ENCODE measurements around the gene XRRA1.
"Not testable (repeated sequence)": the region's sequence is repeated elsewhere in the genome, so short reads cannot be mapped to it uniquely, and the experiment has no call there.

Gene XRRA1

DNA sequence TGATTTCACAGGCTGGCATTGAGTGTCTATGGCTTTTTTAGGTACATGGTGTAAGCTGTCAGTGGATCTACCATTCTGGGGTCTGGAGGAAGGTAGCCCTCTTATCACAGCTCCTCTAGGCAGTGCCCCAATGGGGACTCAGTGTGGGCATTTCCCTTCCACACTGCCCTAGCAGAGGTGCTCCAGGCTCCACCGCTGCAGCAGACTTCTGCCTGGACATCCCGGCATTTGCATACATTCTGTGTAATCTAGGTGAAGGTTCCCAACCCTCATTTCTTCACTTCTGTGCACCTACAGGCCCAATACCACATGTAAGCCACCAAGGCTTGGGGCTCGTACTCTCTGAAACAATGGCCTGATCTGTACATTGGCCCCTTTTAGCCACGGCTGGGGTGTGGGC is 122.0 kb downstream of the XRRA1 start:
- DNase-seq (ENCODE audit: low spot score): no peak

DNA sequence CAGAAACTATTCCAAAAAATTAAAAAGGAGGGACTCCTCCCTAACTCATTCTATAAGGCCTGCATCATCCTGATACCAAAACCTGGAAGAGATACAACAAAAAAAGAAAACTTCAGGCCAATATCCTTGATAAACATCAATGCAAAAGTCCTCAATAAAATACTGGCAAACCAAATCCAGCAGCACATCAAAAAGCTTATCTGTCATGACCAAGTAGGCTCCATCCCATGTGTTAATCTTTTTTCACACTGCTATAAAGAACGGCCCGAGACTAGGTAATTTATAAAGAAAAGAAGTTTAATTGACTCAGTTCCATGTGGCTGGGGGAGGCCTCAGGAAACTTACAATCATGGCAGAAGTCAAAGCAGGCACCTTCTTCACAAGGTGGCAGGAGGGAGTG is 123.3 kb downstream of the XRRA1 start:
- not testable (repeated sequence) for DNase-seq (ENCODE audit: low spot score)

DNA sequence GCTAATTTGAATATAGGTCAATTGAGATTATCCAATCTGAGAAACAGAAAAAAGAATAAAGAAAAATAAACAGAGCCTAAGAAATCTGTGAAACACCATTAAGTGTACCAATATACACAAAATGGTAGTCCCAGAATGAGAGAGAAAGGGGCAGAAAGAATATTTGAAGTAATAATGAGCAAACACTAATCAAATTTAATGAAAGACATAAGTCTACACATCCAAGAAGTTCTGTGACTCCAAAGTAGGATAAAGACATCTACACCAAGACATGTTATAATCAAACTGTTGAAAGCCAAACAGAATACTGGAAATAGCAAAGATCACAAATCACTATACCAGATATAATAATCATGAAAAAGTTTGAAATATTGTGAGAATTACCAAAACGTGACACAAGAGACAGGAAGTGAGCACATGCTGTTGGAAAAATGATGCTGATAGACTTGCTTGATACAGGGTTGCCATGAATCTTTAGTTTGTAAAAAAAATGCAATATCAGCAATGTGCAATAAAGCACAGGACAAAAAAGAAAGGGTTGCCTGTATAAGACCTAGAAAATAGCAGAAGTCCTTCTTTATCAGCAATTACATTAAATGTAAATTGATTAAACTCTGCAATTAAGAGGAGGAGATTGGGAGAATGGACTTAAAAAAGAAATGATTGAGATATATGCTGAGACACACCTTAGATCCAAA is 124.5 kb downstream of the XRRA1 start:
- no peak for DNase-seq (ENCODE audit: low spot score)

DNA sequence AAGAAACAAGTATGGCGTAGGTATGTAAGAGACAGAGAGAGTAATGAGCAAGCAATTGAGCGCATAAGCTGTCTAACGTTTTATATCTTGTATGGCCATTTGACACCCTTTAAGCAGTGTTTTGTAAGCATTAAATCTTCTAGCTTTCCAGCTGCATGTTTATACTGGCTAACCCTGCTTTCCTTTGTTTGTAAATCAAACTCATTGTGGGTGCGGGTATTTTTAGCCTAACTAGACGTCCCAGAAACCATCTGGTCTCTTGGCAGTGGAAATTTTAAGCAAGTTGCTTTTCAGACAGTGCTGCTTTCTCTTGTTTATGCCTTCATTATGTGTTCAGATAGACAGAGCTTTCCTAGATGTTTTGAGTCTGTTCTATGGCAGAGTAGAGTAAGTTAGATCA is 126.7 kb downstream of the XRRA1 start:
- DNase-seq (ENCODE audit: low spot score): no peak

DNA sequence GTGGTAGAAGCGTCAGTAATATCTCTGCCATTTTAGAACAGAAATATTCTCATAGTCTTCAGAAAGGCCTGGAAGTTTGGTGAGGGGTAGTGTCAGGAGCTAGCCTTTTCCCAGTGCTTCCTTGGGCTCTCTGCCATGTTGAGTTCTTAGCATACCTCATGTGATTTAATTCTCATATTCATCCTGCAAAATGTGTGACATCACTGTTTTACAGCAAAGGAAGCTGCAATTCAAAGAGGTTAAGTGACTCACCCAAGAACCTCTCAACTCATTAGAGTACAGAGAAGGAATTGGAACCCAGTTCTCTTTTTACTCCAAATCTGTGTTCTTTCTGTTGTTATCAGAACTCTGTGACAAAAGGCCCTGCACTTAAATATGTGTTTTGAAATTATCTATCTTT is 128.1 kb downstream of the XRRA1 start:
- DNase-seq (ENCODE audit: low spot score): peak; percentile 82

DNA sequence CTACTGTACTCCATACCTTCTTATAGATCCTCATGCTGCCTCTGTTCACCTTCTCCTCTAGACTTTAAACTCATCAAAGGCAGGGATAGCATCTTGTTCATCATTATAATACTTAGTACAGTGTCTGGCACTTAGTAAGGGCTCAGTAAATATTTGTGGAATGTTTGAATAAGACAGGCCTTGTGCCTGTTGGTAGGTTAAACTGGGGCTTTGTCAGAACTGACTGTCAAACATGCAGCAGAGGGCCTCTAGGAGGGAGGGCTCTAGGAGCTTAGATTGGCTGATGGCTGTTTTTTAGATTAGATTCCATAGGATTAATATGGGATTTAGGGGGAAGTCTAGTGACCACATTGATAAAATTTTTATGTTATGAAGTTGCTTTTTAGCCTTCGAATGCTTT is 129.5 kb downstream of the XRRA1 start:
- peak; percentile 17 for DNase-seq (ENCODE audit: low spot score)

DNA sequence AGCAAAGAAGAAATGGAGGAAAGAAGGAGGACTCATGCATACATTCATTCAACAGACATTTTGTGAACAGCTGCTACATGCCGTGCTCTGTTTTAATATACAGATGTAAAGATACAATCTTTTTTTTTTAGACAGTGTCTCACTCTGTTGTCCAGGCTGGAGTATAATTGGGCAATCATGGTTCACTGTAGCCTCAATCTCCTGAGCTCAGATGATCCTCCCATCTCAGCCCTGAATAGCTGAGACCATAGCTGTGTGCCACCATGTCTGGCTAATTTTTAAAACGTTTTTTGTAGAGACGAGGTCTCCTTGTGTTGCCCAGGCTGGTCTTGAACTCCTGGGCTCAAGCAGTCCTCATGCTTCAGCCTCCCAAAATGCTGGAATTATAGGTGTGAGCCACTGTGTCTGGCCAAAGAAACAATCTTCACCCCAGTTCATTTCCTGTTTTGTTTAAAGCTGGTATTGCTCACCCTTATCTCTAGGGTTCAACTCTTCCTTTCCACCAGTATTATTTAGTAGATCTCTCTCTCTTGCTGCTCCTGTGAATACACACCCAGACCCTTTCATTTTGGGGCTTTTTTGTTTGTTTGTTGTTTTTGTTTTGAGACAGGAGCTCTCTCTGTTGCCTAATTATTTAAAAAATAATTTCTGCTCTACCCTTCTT is 130.5 kb downstream of the XRRA1 start:
- DNase-seq (ENCODE audit: low spot score): no peak

DNA sequence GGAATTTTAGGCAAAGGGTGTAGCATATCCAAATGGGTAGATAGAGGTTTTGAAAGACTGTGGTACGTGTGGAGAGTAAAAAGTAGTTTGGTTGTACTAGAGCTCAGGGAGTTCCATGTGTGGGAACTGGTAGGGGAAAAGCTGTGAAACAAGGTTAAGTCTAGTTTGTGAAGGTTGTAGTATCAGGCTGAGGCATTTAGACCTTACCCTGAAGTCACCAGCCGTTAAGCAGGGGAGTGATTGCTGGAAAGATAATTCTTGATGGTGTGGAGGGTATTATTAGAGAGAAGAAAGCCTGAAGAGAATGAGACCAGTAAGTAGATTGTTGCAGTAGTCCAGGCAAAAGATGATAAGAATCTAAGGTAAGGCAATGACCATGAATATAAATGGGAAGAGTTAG is 132.2 kb downstream of the XRRA1 start:
- no peak for DNase-seq (ENCODE audit: low spot score)

DNA sequence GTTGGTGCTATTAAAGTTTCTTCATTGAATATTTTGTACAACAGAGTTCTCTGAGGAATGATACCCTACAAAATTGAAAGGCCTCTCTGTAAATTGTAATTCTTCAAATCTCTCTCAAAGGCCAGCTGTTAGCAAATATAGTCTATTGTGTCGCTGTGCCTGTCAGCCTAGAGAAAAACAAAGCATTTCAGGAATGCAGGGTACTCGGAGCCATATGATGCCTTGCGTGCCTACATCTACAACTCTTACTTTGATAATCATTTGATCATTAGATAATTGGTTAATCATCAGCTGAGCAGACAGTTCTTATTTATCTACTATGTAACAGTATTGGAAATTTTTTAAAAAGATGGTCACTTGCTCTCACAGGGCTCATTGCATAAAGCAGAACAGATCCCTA is 132.9 kb downstream of the XRRA1 start:
- DNase-seq (ENCODE audit: low spot score): no peak

DNA sequence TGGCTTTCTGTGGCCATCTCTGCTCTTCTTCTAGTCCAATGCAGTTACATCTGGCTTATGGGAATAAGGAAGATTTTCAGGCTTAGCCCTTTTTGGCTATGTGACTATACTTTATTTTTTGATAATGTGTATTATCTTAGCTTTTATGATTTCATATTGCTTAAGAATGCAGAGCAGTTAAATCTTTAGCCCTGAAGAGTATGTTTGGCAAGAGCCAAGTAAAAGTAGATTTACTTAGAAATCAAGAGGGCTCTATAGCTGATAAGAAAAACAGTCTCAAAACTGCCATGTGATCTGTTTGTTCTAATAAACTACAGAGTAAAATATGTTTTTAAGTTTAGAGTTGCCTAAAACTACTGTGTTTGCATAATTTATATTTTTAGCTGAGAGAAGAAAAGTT is 139.1 kb downstream of the XRRA1 start:
- no peak for DNase-seq (ENCODE audit: low spot score)

DNA sequence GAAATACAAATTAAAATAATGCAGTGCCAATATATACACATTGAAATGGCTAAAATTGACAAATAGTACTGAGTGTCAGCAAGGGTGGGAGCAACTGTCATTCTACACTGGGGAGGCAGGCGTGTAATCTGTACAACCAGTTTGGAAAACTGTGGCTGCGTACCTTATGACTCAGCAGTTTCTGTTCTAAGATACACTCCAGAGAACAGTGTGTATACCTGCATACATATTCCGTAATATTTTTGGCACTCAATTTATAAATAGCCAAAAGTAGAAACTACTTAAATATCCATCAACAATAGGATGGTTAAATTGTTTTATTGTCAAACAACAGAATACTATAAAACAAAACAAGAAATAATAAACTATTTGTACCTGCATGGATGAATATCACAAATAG is 142.6 kb downstream of the XRRA1 start:
- DNase-seq (ENCODE audit: low spot score): no peak

DNA sequence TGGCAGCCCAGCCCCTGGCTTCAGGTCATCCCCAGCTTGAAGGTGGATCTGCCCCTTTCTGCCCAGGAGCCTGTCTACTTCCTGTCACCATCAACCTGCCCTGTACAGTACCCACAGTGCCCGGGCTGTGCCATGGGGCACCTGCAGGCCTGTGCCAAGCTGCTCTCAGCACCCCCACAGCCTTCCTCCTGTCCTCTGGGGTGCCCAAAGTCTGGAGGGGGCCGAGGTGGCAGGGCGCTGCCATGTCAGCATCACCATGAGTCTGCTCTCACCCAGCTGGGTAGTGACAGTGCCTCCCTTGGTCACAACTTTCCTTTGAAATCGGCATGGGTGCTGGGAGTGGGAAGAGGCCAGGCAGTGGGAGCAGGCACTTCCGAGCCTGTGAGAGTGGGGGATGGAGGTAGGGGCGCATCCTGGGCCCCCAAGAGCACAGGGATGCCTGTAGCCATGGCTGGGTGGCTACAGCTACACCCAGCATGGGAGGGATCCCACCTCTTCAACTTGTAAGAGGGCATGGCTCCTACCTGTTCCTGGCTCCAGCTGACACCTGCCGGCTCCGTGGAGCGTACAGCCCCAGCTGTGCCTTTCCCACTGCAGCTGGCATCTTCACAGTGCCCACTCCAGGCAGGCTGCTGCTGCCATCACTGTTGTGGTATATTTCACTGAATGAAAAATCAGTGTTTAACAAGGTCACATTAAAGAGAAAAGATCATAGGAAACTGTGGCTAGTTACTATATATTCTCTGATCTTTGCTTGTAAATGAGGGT is 157.4 kb downstream of the XRRA1 start:
- no peak for DNase-seq (ENCODE audit: low spot score)

Measured in AG20443 (cell line).